Neuron (in vitro differentiated cells): ENCODE data around the gene NRG3.

Experiments used
- H2AFZ ChIP-seq: one replicate; pipeline ENCODE4 v1.6.1; 2013; ENCODE audit warnings: low read depth, mild to moderate bottlenecking, inconsistent platforms, low read length, moderate library complexity
- H3K27me3 ChIP-seq: one replicate; pipeline ENCODE4 v1.6.1; 2013; ENCODE audit warnings: low read length; ENCODE audit not compliant: insufficient read depth
- H3K36me3 ChIP-seq: one replicate; pipeline ENCODE4 v1.6.1; 2013; ENCODE audit warnings: low read length; ENCODE audit not compliant: insufficient read depth
- H3K4me1 ChIP-seq: one replicate; pipeline ENCODE4 v1.6.1; 2013; ENCODE audit warnings: low read length; ENCODE audit not compliant: insufficient read depth
- H3K4me3 ChIP-seq: 2 replicates; pipeline ENCODE4 v1.5.1; 2013; ENCODE audit warnings: mild to moderate bottlenecking, low read length, moderate library complexity
- H3K9me3 ChIP-seq: one replicate; pipeline ENCODE4 v1.6.1; 2013; ENCODE audit warnings: low read length

NRG3 gene

GRCh38 chr10:82411416-82411815, 536.4 kb downstream of the NRG3 start:
- no peaks in the 10 kb centered on the region for H3K36me3 ChIP-seq
- H3K4me1 ChIP-seq, result no peaks in the 10 kb centered on the region
- no peak overlapping the region for H2AFZ ChIP-seq
- H3K9me3 ChIP-seq, result no peaks in the 10 kb centered on the region
- H3K27me3 ChIP-seq, result no peaks in the 10 kb centered on the region
- H3K4me3 ChIP-seq, result no peak overlapping the region

GRCh38 chr10:82420001-82420400, 545.0 kb downstream of the NRG3 start:
- Histone ChIP-seq H3K4me3 (no peak overlapping the region), H3K9me3 (no peaks in the 10 kb centered on the region), H3K36me3 (no peaks in the 10 kb centered on the region), H2AFZ (no peak overlapping the region), H3K27me3 (no peaks in the 10 kb centered on the region), H3K4me1 (no peaks in the 10 kb centered on the region)

- Histone ChIP-seq H3K36me3 (no peaks in the 10 kb centered on the region), H3K4me3 (no peak overlapping the region), H2AFZ (no peak overlapping the region), H3K4me1 (no peaks in the 10 kb centered on the region), H3K27me3 (no peaks in the 10 kb centered on the region), H3K9me3 (peaks cover 5% of the 10 kb centered on the region)
These were observed 554.3 kb downstream of the NRG3 start for GRCh38 chr10:82429302-82429701.

- H3K9me3 ChIP-seq, result peaks cover 2% of the 10 kb centered on the region
- H2AFZ ChIP-seq, result no peak overlapping the region
- no peaks in the 10 kb centered on the region for H3K36me3 ChIP-seq
- peaks cover 4% of the 10 kb centered on the region for H3K4me1 ChIP-seq
- H3K4me3 ChIP-seq, result no peak overlapping the region
- H3K27me3 ChIP-seq, result no peaks in the 10 kb centered on the region
These were observed 563.3 kb downstream of the NRG3 start for GRCh38 chr10:82438277-82438676.

DNA sequence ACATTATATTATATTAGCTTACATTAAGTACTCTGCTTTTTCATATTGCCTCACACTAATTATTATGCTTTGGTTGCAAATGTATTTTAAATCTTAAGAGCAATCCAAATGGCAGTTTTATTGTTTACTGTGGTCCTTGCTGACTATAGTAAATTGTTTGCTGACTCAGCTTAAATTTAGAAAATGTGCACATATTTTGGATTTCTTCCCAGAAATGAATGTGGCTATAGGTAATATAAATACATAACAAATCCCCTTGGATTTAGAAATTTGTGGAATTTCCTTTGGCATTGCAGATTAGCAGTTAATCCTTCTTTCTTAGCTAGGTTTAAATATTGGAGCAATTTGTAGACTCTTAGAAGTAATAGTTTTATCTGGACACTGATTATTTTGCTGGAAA, 565.8 kb downstream of the NRG3 start:
- Histone ChIP-seq H3K27me3 (no peaks in the 10 kb centered on the region), H3K4me3 (no peak overlapping the region), H3K36me3 (no peaks in the 10 kb centered on the region), H2AFZ (no peak overlapping the region), H3K4me1 (peaks cover 4% of the 10 kb centered on the region), H3K9me3 (peaks cover 2% of the 10 kb centered on the region)

DNA sequence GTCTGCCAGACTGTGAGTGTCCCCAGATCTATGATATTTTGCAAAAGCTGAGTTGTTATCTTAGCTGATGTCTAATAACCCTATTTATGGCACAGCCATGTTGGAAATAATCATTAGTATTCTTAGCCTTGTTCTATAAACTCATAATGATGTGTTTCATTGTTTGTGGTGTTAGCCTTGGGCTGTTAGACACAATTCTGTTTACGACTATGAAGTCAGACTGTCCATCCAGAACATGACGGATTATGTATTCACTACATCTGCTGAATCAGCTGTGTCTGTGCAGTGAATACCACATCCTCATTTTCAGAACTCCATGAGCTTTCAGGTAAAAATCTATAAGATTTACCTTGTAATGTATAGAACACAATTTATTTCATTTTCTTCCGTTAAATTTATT, 577.1 kb downstream of the NRG3 start:
- no peaks in the 10 kb centered on the region for H3K9me3 ChIP-seq
- no peaks in the 10 kb centered on the region for H3K36me3 ChIP-seq
- no peaks in the 10 kb centered on the region for H3K27me3 ChIP-seq
- H3K4me1 ChIP-seq, result peaks cover 5% of the 10 kb centered on the region
- no peak overlapping the region for H2AFZ ChIP-seq
- no peak overlapping the region for H3K4me3 ChIP-seq

GRCh38 chr10:82452676-82453075, 577.7 kb downstream of the NRG3 start:
- Histone ChIP-seq H3K36me3 (no peaks in the 10 kb centered on the region), H3K9me3 (no peaks in the 10 kb centered on the region), H3K4me3 (no peak overlapping the region), H3K4me1 (peaks cover 5% of the 10 kb centered on the region), H3K27me3 (no peaks in the 10 kb centered on the region), H2AFZ (no peak overlapping the region)

DNA sequence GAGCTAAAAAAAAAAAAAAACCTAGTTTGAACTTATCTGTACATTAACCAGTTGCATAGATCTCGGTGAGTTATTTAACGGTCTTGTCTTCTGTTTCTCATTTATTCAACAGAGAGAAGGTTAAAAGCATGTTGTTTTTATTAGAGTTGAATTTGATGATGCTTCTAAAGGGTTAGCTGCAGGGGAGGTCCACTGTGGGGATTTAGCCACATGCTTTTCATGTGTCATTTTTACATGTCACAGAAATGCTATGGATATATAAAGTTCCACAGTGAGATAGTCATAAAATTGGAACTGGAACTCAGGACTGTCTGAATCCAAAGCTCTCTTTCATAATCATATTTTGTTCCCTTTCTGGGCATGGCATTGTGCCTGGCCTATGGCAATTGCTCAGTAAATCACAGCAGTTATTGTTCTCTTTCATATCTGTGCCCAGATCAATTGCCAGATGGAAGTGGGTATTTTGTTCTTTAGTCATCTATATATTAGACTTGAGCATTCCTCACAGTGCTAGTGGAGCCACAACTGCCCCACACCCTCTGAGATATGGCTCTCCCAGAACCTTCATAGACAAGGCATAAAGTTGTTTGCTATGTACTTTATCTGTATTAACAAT, 578.8 kb downstream of the NRG3 start:
- Histone ChIP-seq H3K27me3 (no peaks in the 10 kb centered on the region), H3K36me3 (no peaks in the 10 kb centered on the region), H3K4me1 (peaks cover 5% of the 10 kb centered on the region), H3K4me3 (no peak overlapping the region), H3K9me3 (no peaks in the 10 kb centered on the region), H2AFZ (no peak overlapping the region)

GRCh38 chr10:82462910-82463551, 588.0 kb downstream of the NRG3 start:
- no peak overlapping the region for H3K4me3 ChIP-seq
- no peaks in the 10 kb centered on the region for H3K27me3 ChIP-seq
- H3K4me1 ChIP-seq, result peaks cover 1% of the 10 kb centered on the region
- no peaks in the 10 kb centered on the region for H3K9me3 ChIP-seq
- H2AFZ ChIP-seq, result no peak overlapping the region
- H3K36me3 ChIP-seq, result no peaks in the 10 kb centered on the region

DNA sequence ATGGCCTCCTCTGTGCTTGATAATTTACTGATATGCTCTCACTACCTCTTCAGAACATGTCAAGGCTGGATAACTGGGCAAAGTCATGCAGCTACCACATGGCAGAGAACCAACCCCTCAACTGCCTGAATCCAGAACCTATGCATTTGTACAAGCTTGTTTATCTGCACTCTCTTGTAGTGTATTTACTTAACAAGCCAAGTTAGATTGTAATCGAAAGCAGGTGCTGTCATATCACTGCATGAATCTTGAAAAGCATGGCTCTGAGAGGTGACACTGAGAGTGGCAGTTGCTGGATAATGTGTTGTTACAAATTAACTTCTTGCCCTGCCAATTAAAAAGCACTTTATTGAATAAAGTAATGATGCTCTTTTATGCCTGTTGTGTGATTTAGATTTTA, 588.6 kb downstream of the NRG3 start:
- H3K27me3 ChIP-seq, result no peaks in the 10 kb centered on the region
- no peaks in the 10 kb centered on the region for H3K36me3 ChIP-seq
- no peak overlapping the region for H3K4me3 ChIP-seq
- no peak overlapping the region for H2AFZ ChIP-seq
- no peaks in the 10 kb centered on the region for H3K9me3 ChIP-seq
- peaks cover 7% of the 10 kb centered on the region for H3K4me1 ChIP-seq

GRCh38 chr10:82464191-82464818, 589.3 kb downstream of the NRG3 start:
- Histone ChIP-seq H3K4me3 (no peak overlapping the region), H3K27me3 (no peaks in the 10 kb centered on the region), H3K36me3 (no peaks in the 10 kb centered on the region), H3K9me3 (no peaks in the 10 kb centered on the region), H3K4me1 (peaks cover 14% of the 10 kb centered on the region), H2AFZ (no peak overlapping the region)

DNA sequence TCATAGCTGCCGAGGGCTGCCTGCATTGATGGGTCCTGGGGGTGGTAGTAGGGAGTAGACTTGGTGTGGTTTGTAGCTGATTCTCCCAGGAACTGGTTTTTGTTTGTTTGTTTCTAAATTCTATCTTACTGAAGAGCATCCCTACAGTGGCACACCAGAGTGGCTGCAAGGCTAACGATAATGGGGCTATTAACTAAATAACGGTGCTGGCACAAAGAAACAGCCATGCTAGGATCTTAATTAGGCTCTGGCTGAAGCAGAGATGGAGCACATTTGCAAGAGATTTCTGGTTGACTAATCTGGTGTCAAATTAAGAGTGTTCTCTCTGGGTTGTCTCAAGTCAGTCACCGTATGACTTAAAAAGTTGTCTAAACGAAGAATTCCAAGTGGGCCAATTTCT, 590.0 kb downstream of the NRG3 start:
- no peaks in the 10 kb centered on the region for H3K27me3 ChIP-seq
- H3K4me1 ChIP-seq, result peaks cover 14% of the 10 kb centered on the region
- H3K36me3 ChIP-seq, result no peaks in the 10 kb centered on the region
- no peak overlapping the region for H2AFZ ChIP-seq
- H3K9me3 ChIP-seq, result no peaks in the 10 kb centered on the region
- H3K4me3 ChIP-seq, result no peak overlapping the region

- H2AFZ ChIP-seq, result peak overlapping the region; percentile 13
- no peaks in the 10 kb centered on the region for H3K36me3 ChIP-seq
- no peak overlapping the region for H3K4me3 ChIP-seq
- H3K9me3 ChIP-seq, result no peaks in the 10 kb centered on the region
- no peaks in the 10 kb centered on the region for H3K27me3 ChIP-seq
- H3K4me1 ChIP-seq, result peaks cover 29% of the 10 kb centered on the region
These were observed 593.5 kb downstream of the NRG3 start for GRCh38 chr10:82468453-82468852.
